GM20431 (cell line): ENCODE data around the gene GDF11.

Experiments used
- in situ Hi-C: fragments of 300-500 bp; cut with MseI, MboI; formaldehyde crosslinking; loops from one replicate; pipeline ENCODE4 v1.15.0; 2020; ENCODE audit warnings: low sequenced_read_pairs; ENCODE audit not compliant: unreplicated experiment

Gene GDF11

GRCh38 chr12:55742719-55743405, at the start of gene GDF11:
TSS of gene GDF11 (plus strand) at chr12:55743122. CDS start at chr12:55743317, 195 bp downstream.
- in situ Hi-C loops: loop anchor here (25.0 kb wide), 1 partner anchor 194 kb away; the partner anchor contains the start of genes DGKA and PYM1

GRCh38 chr12:55693323-55694187, 49.4 kb upstream of the GDF11 start:
- in situ Hi-C loops: no loop called here

- in situ Hi-C loops: no loop called here
These were observed 48.8 kb upstream of the GDF11 start for GRCh38 chr12:55694188-55694515.

GRCh38 chr12:55694651-55695050, 48.3 kb upstream of the GDF11 start:
- in situ Hi-C loops: no loop called here

- in situ Hi-C loops: no loop called here
These were observed 47.6 kb upstream of the GDF11 start for GRCh38 chr12:55695349-55695748.

- in situ Hi-C loops: no loop called here
These were observed 46.8 kb upstream of the GDF11 start for GRCh38 chr12:55696141-55696540.

GRCh38 chr12:55696796-55697462, 46.0 kb upstream of the GDF11 start:
- in situ Hi-C loops: no loop called here

GRCh38 chr12:55697686-55698085, 45.2 kb upstream of the GDF11 start:
- in situ Hi-C loops: no loop called here

GRCh38 chr12:55698241-55698955, 44.5 kb upstream of the GDF11 start:
- in situ Hi-C loops: no loop called here

- in situ Hi-C loops: no loop called here
These were observed 44.0 kb upstream of the GDF11 start for GRCh38 chr12:55698965-55699364.

- in situ Hi-C loops: no loop called here
These were observed 43.4 kb upstream of the GDF11 start for GRCh38 chr12:55699471-55700055.

- in situ Hi-C loops: no loop called here
These were observed 42.5 kb upstream of the GDF11 start for GRCh38 chr12:55700255-55701018.

GRCh38 chr12:55702861-55703260, 40.1 kb upstream of the GDF11 start:
- in situ Hi-C loops: no loop called here

GRCh38 chr12:55703288-55703687, 39.6 kb upstream of the GDF11 start:
- in situ Hi-C loops: no loop called here

- in situ Hi-C loops: no loop called here
These were observed 38.8 kb upstream of the GDF11 start for GRCh38 chr12:55703901-55704761.

GRCh38 chr12:55704824-55705718, 37.9 kb upstream of the GDF11 start:
- in situ Hi-C loops: no loop called here

- in situ Hi-C loops: no loop called here
These were observed 37.0 kb upstream of the GDF11 start for GRCh38 chr12:55705782-55706402.
